Measurements from ENCODE around the gene DICER1.

- no peak for TF ChIP-seq ZNF384 (IDR thresholded peaks at IDR 0.05)
- TF ChIP-seq BHLHE40 (IDR thresholded peaks at IDR 0.05; ENCODE audit: borderline replicate concordance), result no peak
- no peak for TF ChIP-seq SP1 (IDR thresholded peaks at IDR 0.05)
- no peak for TF ChIP-seq TARDBP (IDR thresholded peaks at IDR 0.05)
- TF ChIP-seq PKNOX1 (IDR thresholded peaks at IDR 0.05), result no peak
- TF ChIP-seq ELF4 (IDR thresholded peaks at IDR 0.05), result no peak
- no peak for TF ChIP-seq ARNT (IDR thresholded peaks at IDR 0.05)
- no peak for TF ChIP-seq FOXA1 (IDR thresholded peaks at IDR 0.05)
- no peak for TF ChIP-seq SUZ12 (IDR thresholded peaks at IDR 0.05)
- no peak for TF ChIP-seq HDGF (IDR thresholded peaks at IDR 0.05; ENCODE audit: borderline replicate concordance)
These were observed 47.4 kb upstream of the DICER1 start for GRCh38 chr14:95204705-95205104.

Data from HEK293T (cell line).